ENCODE results near the gene PROM2.

GRCh38 chr2:95314598-95314963 is 40.3 kb downstream of the PROM2 start:
- TF ChIP-seq POLR2A (IDR thresholded peaks at IDR 0.05) = no peak
- TF ChIP-seq CTCF (IDR thresholded peaks at IDR 0.05) = no peak

Measured in uterus (tissue), 2 donors.